Loucy (cell line): Measurements from ENCODE around the gene BBS2.

Experiments
- H2AFZ ChIP-seq: fragments of 200-600 bp; sonication (generic); 2 replicates; pipeline ENCODE4 v1.6.0; 2016; ENCODE audit warnings: antibody characterized with exemption, mild to moderate bottlenecking, low read length, moderate library complexity
- H3F3A ChIP-seq: fragments of 200-600 bp; 2 replicates; pipeline ENCODE4 v1.6.0; 2016; ENCODE audit warnings: antibody characterized with exemption, low read depth, mild to moderate bottlenecking
- H3K27me3 ChIP-seq: fragments of 200-600 bp; sonication (generic); 2 replicates; pipeline ENCODE4 v1.6.1; 2014; ENCODE audit warnings: low read length, mild to moderate bottlenecking; ENCODE audit not compliant: insufficient read depth, poor library complexity, severe bottlenecking
- H3K36me3 ChIP-seq: fragments of 200-600 bp; sonication (generic); 2 replicates; pipeline ENCODE4 v1.6.1; 2016; ENCODE audit warnings: low read length; ENCODE audit not compliant: insufficient read depth
- H3K4me1 ChIP-seq: fragments of 200-600 bp; sonication (generic); 2 replicates; pipeline ENCODE4 v1.5.1; 2014; ENCODE audit warnings: low read length, mild to moderate bottlenecking; ENCODE audit not compliant: insufficient read depth, poor library complexity, severe bottlenecking
- H3K4me2 ChIP-seq: fragments of 200-600 bp; sonication (generic); 2 replicates; pipeline ENCODE4 v1.6.0; 2014; ENCODE audit warnings: antibody characterized with exemption, low read length, low read depth, mild to moderate bottlenecking; ENCODE audit not compliant: poor library complexity, severe bottlenecking
- H3K4me3 ChIP-seq: fragments of 200-600 bp; sonication (generic); 2 replicates; pipeline ENCODE4 v1.5.1; 2014; ENCODE audit warnings: low read length, mild to moderate bottlenecking, mixed read lengths; ENCODE audit not compliant: poor library complexity, severe bottlenecking
- H3K79me2 ChIP-seq: fragments of 200-600 bp; sonication (generic); 2 replicates; pipeline ENCODE4 v1.6.1; 2014; ENCODE audit warnings: low read length; ENCODE audit not compliant: insufficient read depth
- H3K9ac ChIP-seq: fragments of 200-600 bp; sonication (generic); 2 replicates; pipeline ENCODE4 v1.6.0; 2014; ENCODE audit warnings: mild to moderate bottlenecking, low read depth, low read length, moderate library complexity; ENCODE audit not compliant: poor library complexity, severe bottlenecking
- H3K9me2 ChIP-seq: fragments of 200-600 bp; sonication (generic); replicated peaks from 2 replicates; pipeline ENCODE4 v1.6.1; 2016; ENCODE audit warnings: low read depth, low read length, mixed read lengths
- H3K9me3 ChIP-seq: fragments of 200-600 bp; sonication (generic); 2 replicates; pipeline ENCODE4 v1.6.1; 2014; ENCODE audit warnings: mild to moderate bottlenecking, antibody characterized with exemption, low read length, low read depth; ENCODE audit not compliant: insufficient read depth
- H4K20me1 ChIP-seq: fragments of 200-600 bp; sonication (generic); 2 replicates; pipeline ENCODE4 v1.6.0; 2014; ENCODE audit warnings: antibody characterized with exemption, low read length, mild to moderate bottlenecking; ENCODE audit not compliant: insufficient read depth, poor library complexity, severe bottlenecking
- EZH2phosphoT487 ChIP-seq: fragments of 200-600 bp; IDR thresholded peaks from 2 replicates; pipeline ENCODE4 v1.6.1; 2018; ENCODE audit warnings: antibody characterized with exemption, mild to moderate bottlenecking, moderate library complexity, borderline replicate concordance
- TF ChIP-seq, protein P1 (sequence below): fragments of 200-600 bp; sonication (generic); conservative IDR thresholded peaks from 2 replicates; pipeline ENCODE4 v1.5.1; 2014; ENCODE audit warnings: mild to moderate bottlenecking, antibody characterized with exemption, low read length

Gene BBS2

DNA sequence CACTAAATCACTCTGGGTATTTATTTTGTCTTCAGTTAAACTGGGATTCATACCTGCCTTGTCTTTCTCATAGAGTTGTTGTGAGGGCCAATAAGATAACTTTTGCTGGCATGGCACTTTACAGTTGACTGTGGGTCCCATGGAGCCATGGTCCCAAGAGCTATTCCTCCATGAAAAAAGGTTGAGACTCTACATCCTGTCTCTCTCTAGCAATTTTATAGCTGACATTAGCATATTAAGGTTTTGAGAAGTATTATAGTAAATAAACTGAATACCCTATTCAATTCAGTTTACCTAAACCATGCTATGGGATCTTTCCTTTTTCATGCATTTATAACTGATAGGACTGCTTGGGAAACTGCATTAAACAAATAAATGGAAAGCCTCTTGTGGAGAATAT, 51.0 kb downstream of the BBS2 start:
- Histone ChIP-seq H3K9me2 (no peaks in the 10 kb centered on the region), H3K4me2 (no peak overlapping the region), H4K20me1 (no peaks in the 10 kb centered on the region), H3K4me3 (no peak overlapping the region), H2AFZ (no peak overlapping the region), H3K36me3 (peaks cover 66% of the 10 kb centered on the region; the same call in 1 of the 2 replicates), H3K9ac (no peak overlapping the region), H3K4me1 (peaks cover 3% of the 10 kb centered on the region), H3K79me2 (no peaks in the 10 kb centered on the region), H3F3A (no peaks in the 10 kb centered on the region), H3K27me3 (no peaks in the 10 kb centered on the region), H3K9me3 (no peaks in the 10 kb centered on the region)
- TF ChIP-seq EZH2phosphoT487: no peak
- TF ChIP-seq, protein P1, sequence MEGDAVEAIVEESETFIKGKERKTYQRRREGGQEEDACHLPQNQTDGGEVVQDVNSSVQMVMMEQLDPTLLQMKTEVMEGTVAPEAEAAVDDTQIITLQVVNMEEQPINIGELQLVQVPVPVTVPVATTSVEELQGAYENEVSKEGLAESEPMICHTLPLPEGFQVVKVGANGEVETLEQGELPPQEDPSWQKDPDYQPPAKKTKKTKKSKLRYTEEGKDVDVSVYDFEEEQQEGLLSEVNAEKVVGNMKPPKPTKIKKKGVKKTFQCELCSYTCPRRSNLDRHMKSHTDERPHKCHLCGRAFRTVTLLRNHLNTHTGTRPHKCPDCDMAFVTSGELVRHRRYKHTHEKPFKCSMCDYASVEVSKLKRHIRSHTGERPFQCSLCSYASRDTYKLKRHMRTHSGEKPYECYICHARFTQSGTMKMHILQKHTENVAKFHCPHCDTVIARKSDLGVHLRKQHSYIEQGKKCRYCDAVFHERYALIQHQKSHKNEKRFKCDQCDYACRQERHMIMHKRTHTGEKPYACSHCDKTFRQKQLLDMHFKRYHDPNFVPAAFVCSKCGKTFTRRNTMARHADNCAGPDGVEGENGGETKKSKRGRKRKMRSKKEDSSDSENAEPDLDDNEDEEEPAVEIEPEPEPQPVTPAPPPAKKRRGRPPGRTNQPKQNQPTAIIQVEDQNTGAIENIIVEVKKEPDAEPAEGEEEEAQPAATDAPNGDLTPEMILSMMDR: no peak

DNA sequence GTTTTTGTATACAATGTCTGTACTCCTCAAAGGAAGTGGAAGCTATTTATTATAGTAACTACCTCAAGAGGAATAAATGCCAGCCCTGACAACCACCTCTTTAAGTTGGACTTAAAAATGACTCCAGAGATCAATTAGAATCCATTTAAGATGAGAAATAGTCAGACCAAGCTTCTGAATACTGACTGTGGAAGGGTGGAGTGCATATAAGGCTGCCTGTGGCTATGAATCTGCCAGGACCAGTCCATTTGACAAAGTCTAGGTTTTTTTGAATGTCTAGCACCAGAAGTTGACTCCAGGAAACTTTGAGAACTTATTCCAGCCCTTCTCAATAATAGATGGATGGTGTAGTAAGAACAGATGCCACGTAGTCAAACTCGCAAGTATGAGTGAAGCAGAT, 53.5 kb downstream of the BBS2 start:
- Histone ChIP-seq H3K36me3 (peaks cover 54% of the 10 kb centered on the region; the same call in 1 of the 2 replicates), H4K20me1 (no peaks in the 10 kb centered on the region)
- TF ChIP-seq EZH2phosphoT487: no peak
- TF ChIP-seq, protein P1: no peak

DNA sequence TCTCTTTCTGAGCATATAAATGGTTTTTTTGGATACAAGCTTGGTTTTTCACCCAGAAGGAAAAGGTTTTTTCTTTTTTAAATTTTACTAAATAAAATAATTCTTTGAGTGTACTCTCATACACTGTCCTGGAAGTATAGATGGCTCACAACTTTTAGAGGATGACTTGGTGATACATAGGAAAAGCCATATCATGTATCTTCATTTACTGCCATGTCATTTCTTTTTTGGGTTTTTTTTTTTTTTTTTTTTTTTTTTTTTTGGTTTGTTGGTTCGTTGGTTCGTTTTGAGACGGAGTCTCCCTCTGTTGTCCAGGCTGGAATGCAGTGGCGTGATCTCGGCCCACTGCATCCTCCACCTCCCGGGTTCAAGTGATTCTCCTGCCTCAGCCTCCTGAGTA, 56.7 kb downstream of the BBS2 start:
- H3K4me2 ChIP-seq: no peak overlapping the region
- TF ChIP-seq, protein P1: no peak
- TF ChIP-seq EZH2phosphoT487: no peak
- peaks cover 37% of the 10 kb centered on the region; the same call in 1 of the 2 replicates for H3K36me3 ChIP-seq
- peaks cover 3% of the 10 kb centered on the region for H3K4me1 ChIP-seq
- H3F3A ChIP-seq: no peaks in the 10 kb centered on the region
- no peaks in the 10 kb centered on the region for H4K20me1 ChIP-seq
- no peaks in the 10 kb centered on the region for H3K9me3 ChIP-seq
- no peak overlapping the region for H3K4me3 ChIP-seq
- no peaks in the 10 kb centered on the region for H3K27me3 ChIP-seq
- no peak overlapping the region for H2AFZ ChIP-seq
- H3K9ac ChIP-seq: no peak overlapping the region
- H3K79me2 ChIP-seq: no peaks in the 10 kb centered on the region
- no peaks in the 10 kb centered on the region for H3K9me2 ChIP-seq

More for the DNA sequence above, 53.5 kb downstream of the BBS2 start:
- no peak overlapping the region for H3K4me2 ChIP-seq
- H3K4me1 ChIP-seq: peaks cover 3% of the 10 kb centered on the region
- H2AFZ ChIP-seq: no peak overlapping the region
- no peaks in the 10 kb centered on the region for H3F3A ChIP-seq
- H3K9me3 ChIP-seq: no peaks in the 10 kb centered on the region
- no peak overlapping the region for H3K4me3 ChIP-seq
- no peaks in the 10 kb centered on the region for H3K79me2 ChIP-seq
- no peaks in the 10 kb centered on the region for H3K9me2 ChIP-seq
- H3K27me3 ChIP-seq: no peaks in the 10 kb centered on the region
- no peak overlapping the region for H3K9ac ChIP-seq
